Measurements from ENCODE around the gene BEND7. TPM values are rescaled to one million over a fixed set of nuclear protein-coding genes. Genes with fewer than 3 reads are reported as not detected.

BEND7 gene
- total and polyA plus RNA-seq, 2 of the 13 experiments (the other 11 are each of a cell fraction or from before 2014, with no cell fraction given), result 14.1 to 17.1 TPM

GRCh38 chr10:13500201-13500600 lies 28.6 kb downstream of the BEND7 start (continued):
- TF ChIP-seq ZBTB33 (CRISPR knock-in tag; IDR thresholded peaks at IDR 0.05) (peak; percentile 64), AKAP8 (CRISPR knock-in tag; IDR thresholded peaks at IDR 0.05) (no peak), RBAK (CRISPR knock-in tag; IDR thresholded peaks at IDR 0.05) (no peak), ZXDC (CRISPR knock-in tag; IDR thresholded peaks at IDR 0.05) (no peak), XRCC5 (optimal IDR thresholded peaks at IDR 0.05; ENCODE audit: low read length) (no peak), NR2F1 (CRISPR knock-in tag; IDR thresholded peaks at IDR 0.05) (peak; percentile 78 to 91), TAF15 (IDR thresholded peaks at IDR 0.05; ENCODE audit: low read depth, low read length, poor library complexity, severe bottlenecking) (no peak), DRAP1 (CRISPR knock-in tag; IDR thresholded peaks at IDR 0.05) (no peak), SP140L (CRISPR knock-in tag; IDR thresholded peaks at IDR 0.05; ENCODE audit: borderline replicate concordance) (no peak), ZFY (CRISPR knock-in tag; IDR thresholded peaks at IDR 0.05) (no peak), CENPBD1 (CRISPR knock-in tag; IDR thresholded peaks at IDR 0.05; ENCODE audit: borderline replicate concordance, low read depth) (no peak), ZNF512 (CRISPR knock-in tag; IDR thresholded peaks at IDR 0.05) (no peak), ATF7 (IDR thresholded peaks at IDR 0.05) (no peak), ATF7 (CRISPR knock-in tag; IDR thresholded peaks at IDR 0.05) (no peak), ZNF564 (CRISPR knock-in tag; IDR thresholded peaks at IDR 0.05) (no peak), E2F5 (CRISPR knock-in tag; conservative IDR thresholded peaks at IDR 0.05) (no peak), FOXM1 (CRISPR knock-in tag; IDR thresholded peaks at IDR 0.05) (no peak), EED (CRISPR knock-in tag; IDR thresholded peaks at IDR 0.05) (no peak), FOXC1 (CRISPR knock-in tag; IDR thresholded peaks at IDR 0.05; ENCODE audit: borderline replicate concordance) (no peak), PATZ1 (CRISPR knock-in tag; IDR thresholded peaks at IDR 0.05) (peak; percentile 18; the same call in 1 of the 2 replicates), ZNF563 (CRISPR knock-in tag; IDR thresholded peaks at IDR 0.05) (no peak)

All from HepG2 (cell line).